DOHH2 (cell line): Measurements from ENCODE around the gene CDS2.

ENCODE experiments used
- CTCF ChIP-seq: fragments of 200-600 bp; sonication (generic); IDR thresholded peaks from one replicate; pipeline ENCODE4 v1.5.1; 2014; ENCODE audit warnings: antibody characterized with exemption, mild to moderate bottlenecking, low read depth, low read length; ENCODE audit not compliant: poor library complexity, severe bottlenecking
- EZH2phosphoT487 ChIP-seq: fragments of 200-600 bp; sonication (generic); IDR thresholded peaks from 2 replicates; pipeline ENCODE4 v1.6.1; 2017; ENCODE audit warnings: borderline replicate concordance, mild to moderate bottlenecking, antibody characterized with exemption, low read length, moderate library complexity, mixed read lengths

- TF ChIP-seq CTCF (no peak), EZH2phosphoT487 (no peak)
These were observed 53.6 kb downstream of the CDS2 start for GRCh38 chr20:5180421-5180820.
